Transverse colon (tissue), 4 donors: ENCODE data around the gene CADM2.
"Not testable (repeated sequence)": the region's sequence is repeated elsewhere in the genome, so short reads cannot be mapped to it uniquely, and the experiment has no call there.

ENCODE experiments used
- POLR2AphosphoS5 ChIP-seq, 3 donors: sonication (generic); formaldehyde crosslinking; IDR thresholded peaks; one replicate each; pipeline ENCODE4 v1.6.1; 2016; ENCODE audit warnings: antibody characterized with exemption in 3 of 3
- TF ChIP-seq, protein P1 (sequence below), 5 experiments: fragments of 200-600 bp in 3 of 5; fragments of 450-650 bp in 2 of 5; sonication (generic) in 3 of 5; IDR thresholded peaks; 1 replicate in 2 of 5; 2 replicates in 3 of 5; pipeline ENCODE4 v1.5.1; 2016 to 2017; ENCODE audit warnings: antibody characterized with exemption in 5 of 5, inconsistent platforms in 3 of 5, mild to moderate bottlenecking in 2 of 5, moderate library complexity in 1 of 5

DNA sequence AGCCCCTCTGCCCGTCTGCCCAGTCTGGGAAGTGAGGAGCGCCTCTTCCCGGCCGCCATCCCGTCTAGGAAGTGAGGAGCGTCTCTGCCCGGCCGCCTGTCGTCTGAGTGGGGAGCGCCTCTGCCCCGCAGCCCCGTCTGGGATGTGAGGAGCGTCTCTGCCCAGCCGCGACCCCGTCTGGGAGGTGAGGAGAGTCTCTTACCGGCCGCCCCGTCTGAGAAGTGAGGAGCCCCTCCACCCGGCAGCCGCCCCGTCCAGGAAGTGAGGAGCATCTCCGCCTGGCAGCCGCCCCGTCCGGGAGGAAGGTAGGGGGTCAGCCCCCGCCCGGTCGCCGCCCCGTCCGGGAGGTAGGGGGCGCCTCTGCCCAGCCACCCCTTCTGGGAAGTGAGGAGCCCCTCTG is 40.2 kb upstream of the CADM2 start:
- TF ChIP-seq POLR2AphosphoS5 (IDR thresholded peaks at IDR 0.05) = not testable (repeated sequence)
- TF ChIP-seq, protein P1, sequence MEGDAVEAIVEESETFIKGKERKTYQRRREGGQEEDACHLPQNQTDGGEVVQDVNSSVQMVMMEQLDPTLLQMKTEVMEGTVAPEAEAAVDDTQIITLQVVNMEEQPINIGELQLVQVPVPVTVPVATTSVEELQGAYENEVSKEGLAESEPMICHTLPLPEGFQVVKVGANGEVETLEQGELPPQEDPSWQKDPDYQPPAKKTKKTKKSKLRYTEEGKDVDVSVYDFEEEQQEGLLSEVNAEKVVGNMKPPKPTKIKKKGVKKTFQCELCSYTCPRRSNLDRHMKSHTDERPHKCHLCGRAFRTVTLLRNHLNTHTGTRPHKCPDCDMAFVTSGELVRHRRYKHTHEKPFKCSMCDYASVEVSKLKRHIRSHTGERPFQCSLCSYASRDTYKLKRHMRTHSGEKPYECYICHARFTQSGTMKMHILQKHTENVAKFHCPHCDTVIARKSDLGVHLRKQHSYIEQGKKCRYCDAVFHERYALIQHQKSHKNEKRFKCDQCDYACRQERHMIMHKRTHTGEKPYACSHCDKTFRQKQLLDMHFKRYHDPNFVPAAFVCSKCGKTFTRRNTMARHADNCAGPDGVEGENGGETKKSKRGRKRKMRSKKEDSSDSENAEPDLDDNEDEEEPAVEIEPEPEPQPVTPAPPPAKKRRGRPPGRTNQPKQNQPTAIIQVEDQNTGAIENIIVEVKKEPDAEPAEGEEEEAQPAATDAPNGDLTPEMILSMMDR (IDR thresholded peaks at IDR 0.05) = not testable (repeated sequence)
